Activated CD4-positive, alpha-beta T cell treated with anti-CD3 and anti-CD28 coated beads for 36 hours (primary cell): ENCODE data around the gene ATP10B. TPM values are rescaled to one million over a fixed set of nuclear protein-coding genes. Genes with fewer than 3 reads are reported as not detected.

ENCODE experiments used
- ATAC-seq: fragments of 200-7000 bp; cut with Tn5 transposase; one replicate; pipeline ENCODE4 v1.10.0; 2021; ENCODE audit warnings: mild to moderate bottlenecking, moderate library complexity
- CTCF ChIA-PET: fragments of 350-600 bp; sonication (Branson Sonifier 250); formaldehyde crosslinking; loops from one replicate; lab custom pipeline; 2021; ENCODE audit warnings: antibody characterized with exemption; lab: Charles Lee
- POLR2A ChIA-PET: fragments of 350-600 bp; sonication (Branson Sonifier 250); formaldehyde crosslinking; loops from one replicate; lab custom pipeline; 2021; ENCODE audit warnings: antibody characterized with exemption, inconsistent platforms; lab: Charles Lee
- DNase-seq: peaks from one replicate; pipeline ENCODE4 v3.0.0-alpha.2; 2020
- H3K27ac Mint-ChIP-seq: one replicate; pipeline ENCODE4 v1.8.0; 2021; ENCODE audit warnings: mixed read lengths
- H3K27me3 Mint-ChIP-seq: one replicate; pipeline ENCODE4 v1.8.0; 2021; ENCODE audit warnings: mixed read lengths
- H3K36me3 Mint-ChIP-seq: one replicate; pipeline ENCODE4 v1.8.0; 2021; ENCODE audit warnings: low read depth, mixed read lengths
- H3K4me1 Mint-ChIP-seq: one replicate; pipeline ENCODE4 v1.8.0; 2021; ENCODE audit warnings: mixed read lengths
- H3K4me3 Mint-ChIP-seq: one replicate; pipeline ENCODE4 v1.8.0; 2021; ENCODE audit warnings: mild to moderate bottlenecking, moderate library complexity, mixed read lengths
- H3K9me3 Mint-ChIP-seq: one replicate; pipeline ENCODE4 v1.8.0; 2021; ENCODE audit warnings: low read depth, mixed read lengths
- intact Hi-C, 2 experiments: fragments of 100-400 bp; cut with DNase I in 1 of 2; cut with micrococcal nuclease in 1 of 2; formaldehyde crosslinking; loops; one replicate each; pipeline versions ENCODE4 v1.14.2 to v1.15.1; 2022 to 2024; cut with DNase I, micrococcal nuclease
- total RNA-seq, 2 experiments: library from RNA; stranded (reverse); gene quantifications; one replicate each; pipeline ENCODE4 v1.2.3, GENCODE V29; 2021

The ATP10B gene
- total RNA-seq, 2 experiments from 2014 or later: not detected

DNA sequence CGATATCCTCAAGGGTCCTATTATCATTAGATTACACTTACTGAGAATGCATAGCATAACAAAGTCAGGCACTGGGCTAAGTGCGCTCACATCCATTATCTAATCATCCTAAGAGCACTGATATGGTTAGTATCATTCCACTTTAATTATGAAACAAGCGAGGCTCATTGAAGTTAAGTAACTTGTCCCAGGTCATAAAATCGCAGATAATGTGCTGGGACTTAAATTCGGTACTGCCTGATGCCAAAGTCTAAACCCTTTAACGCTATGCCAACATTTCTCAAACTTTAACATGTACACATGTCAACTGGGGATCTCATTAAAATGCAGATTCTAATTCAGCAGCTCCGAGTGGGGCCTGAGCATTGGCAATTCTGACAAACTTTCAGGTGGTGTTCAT, 225.7 kb downstream of the ATP10B start:
- no peak for DNase-seq
- no peaks in the 10 kb centered on the region for H3K9me3 Mint-ChIP-seq
- H3K27me3 Mint-ChIP-seq: peaks cover 21% of the 10 kb centered on the region
- H3K27ac Mint-ChIP-seq: no peak overlapping the region
- no peak for ATAC-seq
- CTCF ChIA-PET: no interaction called here
- POLR2A ChIA-PET: no interaction called here
- no peaks in the 10 kb centered on the region for H3K36me3 Mint-ChIP-seq
- no peak overlapping the region for H3K4me3 Mint-ChIP-seq
- no peaks in the 10 kb centered on the region for H3K4me1 Mint-ChIP-seq
- intact Hi-C loops: no loop called here

DNA sequence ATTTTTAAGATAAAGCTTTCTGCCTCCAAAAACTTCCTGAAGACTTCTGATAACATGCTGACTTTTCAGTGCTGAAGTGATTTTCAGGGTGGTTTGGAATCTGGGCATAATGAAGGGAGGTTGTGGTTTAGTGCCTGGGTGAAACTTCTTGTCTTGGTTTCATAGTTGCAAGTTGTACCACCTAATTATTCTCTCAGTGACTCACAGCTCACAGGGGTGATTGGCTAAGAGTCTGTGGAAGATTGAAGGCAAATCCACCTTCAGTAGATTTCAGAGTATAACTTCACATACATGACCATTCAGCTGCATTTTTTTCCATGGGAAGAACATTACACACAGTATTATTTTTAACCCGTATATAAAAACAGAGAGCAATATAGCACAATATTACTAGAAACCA, 230.5 kb downstream of the ATP10B start:
- no peaks in the 10 kb centered on the region for H3K4me1 Mint-ChIP-seq
- H3K27me3 Mint-ChIP-seq: peaks cover 14% of the 10 kb centered on the region
- no peak for DNase-seq
- no peak overlapping the region for H3K4me3 Mint-ChIP-seq
- CTCF ChIA-PET: interaction anchor here (0.6 kb wide), 2 partner anchors 44 to 656 kb away, joined by 3 read pairs; no protein-coding TSS in a partner anchor
- H3K9me3 Mint-ChIP-seq: no peaks in the 10 kb centered on the region
- POLR2A ChIA-PET: no interaction called here
- no peak overlapping the region for H3K27ac Mint-ChIP-seq
- H3K36me3 Mint-ChIP-seq: no peaks in the 10 kb centered on the region
- ATAC-seq: no peak
- intact Hi-C loops: no loop called here

DNA sequence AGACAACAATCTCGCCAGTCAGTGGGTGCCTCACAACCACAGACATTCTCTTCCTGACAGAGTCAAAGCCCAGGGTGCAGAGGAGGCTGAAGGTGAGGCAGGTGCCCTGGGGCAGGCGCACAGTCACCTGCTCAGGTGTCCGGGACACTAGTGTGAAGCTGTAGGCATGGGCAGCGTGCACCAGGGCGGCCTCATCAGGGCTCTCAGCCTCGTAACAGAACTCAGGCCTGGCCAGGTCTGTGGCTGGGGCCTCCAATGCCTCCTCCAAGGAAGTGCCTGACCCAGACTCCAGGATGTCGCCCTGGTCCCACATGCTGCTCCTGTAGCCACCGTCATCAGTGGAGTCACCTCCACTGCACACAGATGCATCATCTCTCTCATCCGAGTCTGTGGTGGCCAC, 231.6 kb downstream of the ATP10B start:
- Mint-ChIP-seq H3K36me3 (no peaks in the 10 kb centered on the region), H3K9me3 (no peaks in the 10 kb centered on the region), H3K4me3 (no peak overlapping the region), H3K4me1 (no peaks in the 10 kb centered on the region), H3K27ac (no peak overlapping the region), H3K27me3 (peaks cover 14% of the 10 kb centered on the region)
- ChIA-PET POLR2A (no interaction called here), CTCF (interaction anchor here (0.6 kb wide), 1 partner anchor 12 kb away, joined by 3 read pairs; no protein-coding TSS in a partner anchor)
- intact Hi-C loops: no loop called here
- DNase-seq (no peak), ATAC-seq (no peak)

DNA sequence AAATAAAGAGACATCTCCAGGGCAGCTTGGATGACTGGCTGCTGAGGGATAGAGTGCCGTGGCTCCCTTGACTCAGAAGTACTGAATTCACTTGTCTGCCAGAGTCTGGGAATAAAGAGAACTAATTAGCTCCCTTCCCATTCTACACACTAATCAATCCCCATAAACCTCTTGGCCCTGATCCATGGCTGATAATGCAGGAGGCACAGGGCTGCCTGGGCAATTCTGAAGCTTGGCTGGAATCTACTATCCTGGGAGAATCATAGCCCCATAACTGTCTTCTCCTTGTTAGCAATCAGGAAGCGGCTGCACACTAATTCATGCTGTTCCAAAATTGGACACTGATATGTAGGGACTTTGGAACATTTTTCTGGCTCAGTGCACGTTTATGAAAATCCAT, 232.6 kb downstream of the ATP10B start:
- H3K4me1 Mint-ChIP-seq: no peaks in the 10 kb centered on the region
- intact Hi-C loops: no loop called here
- ChIA-PET CTCF (no interaction called here), POLR2A (no interaction called here)
- H3K27ac Mint-ChIP-seq: no peak overlapping the region
- DNase-seq (no peak), ATAC-seq (no peak)
- H3K27me3 Mint-ChIP-seq: peaks cover 14% of the 10 kb centered on the region
- H3K4me3 Mint-ChIP-seq: no peak overlapping the region
- no peaks in the 10 kb centered on the region for H3K9me3 Mint-ChIP-seq
- no peaks in the 10 kb centered on the region for H3K36me3 Mint-ChIP-seq

DNA sequence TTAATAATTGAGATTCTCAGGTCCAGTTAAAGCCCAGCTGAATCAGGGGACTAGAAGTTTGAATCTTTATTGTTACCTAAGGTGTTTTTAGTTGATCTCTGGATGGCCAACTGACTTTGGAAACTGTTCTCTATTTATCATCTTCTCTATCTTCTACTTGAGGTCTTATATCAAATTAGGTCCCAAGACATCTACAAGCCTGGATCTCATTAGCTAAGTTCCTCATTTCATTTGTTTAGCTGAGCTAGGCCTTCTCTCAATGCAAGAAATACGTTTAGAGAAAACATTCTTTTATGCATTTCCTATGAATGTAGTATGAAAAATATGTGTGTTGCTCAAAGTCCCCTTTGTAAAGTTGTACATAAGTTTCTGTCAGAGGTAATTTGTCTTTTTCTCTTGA, 233.7 kb downstream of the ATP10B start:
- no peaks in the 10 kb centered on the region for H3K36me3 Mint-ChIP-seq
- H3K9me3 Mint-ChIP-seq: no peaks in the 10 kb centered on the region
- CTCF ChIA-PET: interaction anchor here (1.0 to 1.5 kb wide), 2 partner anchors 179 to 180 kb away, joined by 3 to 5 read pairs; no protein-coding TSS in a partner anchor
- H3K27me3 Mint-ChIP-seq: peaks cover 12% of the 10 kb centered on the region
- POLR2A ChIA-PET: no interaction called here
- ATAC-seq (no peak), DNase-seq (no peak)
- H3K4me1 Mint-ChIP-seq: no peaks in the 10 kb centered on the region
- no peak overlapping the region for H3K27ac Mint-ChIP-seq
- no peak overlapping the region for H3K4me3 Mint-ChIP-seq
- intact Hi-C loops: no loop called here

DNA sequence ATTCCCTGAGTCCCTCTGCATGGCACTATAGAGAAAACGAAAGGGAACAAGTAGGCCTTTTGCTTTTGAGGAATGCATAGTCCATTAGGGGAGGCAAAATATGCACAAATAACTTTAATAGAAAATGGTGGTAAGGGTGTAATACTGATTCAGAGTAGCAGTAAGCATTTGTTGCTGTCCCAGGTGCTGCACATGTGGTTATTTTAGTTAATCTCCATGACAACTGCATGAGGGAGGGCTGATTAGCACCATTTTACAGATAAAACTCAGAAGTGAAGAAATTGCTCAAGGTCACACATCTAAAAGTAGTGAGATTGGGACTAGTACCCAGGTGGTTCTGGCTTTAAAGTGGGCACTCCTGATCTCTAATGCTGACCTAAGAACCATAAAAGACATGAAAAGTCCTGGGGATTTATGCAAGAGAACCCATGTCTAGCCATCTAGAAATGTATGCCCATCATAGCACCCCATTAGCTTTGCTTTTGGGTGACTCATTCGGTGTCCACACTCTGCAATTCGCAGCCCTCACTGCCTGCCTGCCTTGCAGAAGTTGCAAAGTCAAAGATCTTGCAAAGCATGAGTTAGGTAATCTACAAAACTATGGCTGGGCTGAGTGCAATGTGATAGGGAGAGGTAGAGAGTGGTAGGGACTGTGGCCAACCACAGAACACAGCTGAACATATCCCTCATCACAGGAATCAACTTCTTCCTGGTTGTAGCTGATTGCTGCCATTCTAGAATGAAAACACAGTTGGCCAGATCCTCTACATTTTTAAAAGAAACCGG, 235.1 kb downstream of the ATP10B start:
- H3K9me3 Mint-ChIP-seq: no peaks in the 10 kb centered on the region
- H3K36me3 Mint-ChIP-seq: no peaks in the 10 kb centered on the region
- intact Hi-C loops: no loop called here
- H3K4me1 Mint-ChIP-seq: no peaks in the 10 kb centered on the region
- POLR2A ChIA-PET: no interaction called here
- DNase-seq: no peak
- ATAC-seq: no peak
- no peak overlapping the region for H3K4me3 Mint-ChIP-seq
- CTCF ChIA-PET: interaction anchor here (0.5 to 1.5 kb wide), 3 partner anchors 18 to 577 kb away, joined by 3 to 5 read pairs (median 3); no protein-coding TSS in a partner anchor
- H3K27me3 Mint-ChIP-seq: peaks cover 6% of the 10 kb centered on the region
- no peak overlapping the region for H3K27ac Mint-ChIP-seq

DNA sequence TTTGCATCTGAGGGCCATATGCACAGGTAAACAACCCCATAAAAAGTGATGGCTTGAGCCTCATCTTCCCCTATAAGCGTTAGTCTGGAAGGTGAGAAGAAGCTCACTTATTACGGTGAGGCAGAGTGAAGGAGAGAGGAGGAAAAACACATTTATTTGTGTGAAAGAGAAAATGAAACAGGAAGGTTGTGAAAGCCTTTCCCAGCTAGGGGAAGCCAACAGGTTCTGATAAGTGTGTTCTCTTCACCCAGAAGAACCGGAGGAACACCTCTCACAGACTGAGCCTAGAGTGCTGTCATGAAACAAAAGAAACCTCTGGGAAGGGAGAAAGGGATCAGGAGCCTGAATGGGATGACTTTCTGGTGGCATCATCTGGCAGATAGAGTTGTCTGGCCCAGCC, 237.9 kb downstream of the ATP10B start:
- no peaks in the 10 kb centered on the region for H3K36me3 Mint-ChIP-seq
- intact Hi-C loops: no loop called here
- no peak for ATAC-seq
- DNase-seq: no peak
- H3K27ac Mint-ChIP-seq: no peak overlapping the region
- no peak overlapping the region for H3K4me3 Mint-ChIP-seq
- no peaks in the 10 kb centered on the region for H3K9me3 Mint-ChIP-seq
- ChIA-PET POLR2A (no interaction called here), CTCF (no interaction called here)
- no peaks in the 10 kb centered on the region for H3K4me1 Mint-ChIP-seq
- H3K27me3 Mint-ChIP-seq: peaks cover 2% of the 10 kb centered on the region

DNA sequence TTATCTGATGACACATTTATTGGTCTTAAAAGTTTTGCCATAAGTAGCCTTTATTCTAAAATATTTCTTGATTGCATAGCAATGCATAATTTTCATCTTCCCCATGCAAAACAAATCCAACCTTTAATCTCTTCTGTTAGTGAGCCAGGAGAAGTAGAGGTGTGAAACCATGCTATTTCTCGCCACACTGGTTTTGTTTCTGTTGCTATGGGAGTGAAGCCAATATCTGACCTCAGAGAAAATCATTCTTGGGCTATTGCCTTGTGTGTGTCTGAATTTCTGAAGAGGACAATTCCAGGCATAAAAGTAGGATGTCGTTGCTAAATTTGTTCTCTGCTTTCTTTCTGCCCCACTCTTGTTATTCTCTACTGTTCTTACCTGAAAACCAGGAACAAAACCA, 246.7 kb downstream of the ATP10B start:
- Mint-ChIP-seq H3K27me3 (no peaks in the 10 kb centered on the region), H3K4me3 (no peak overlapping the region), H3K4me1 (no peaks in the 10 kb centered on the region), H3K9me3 (no peaks in the 10 kb centered on the region), H3K36me3 (no peaks in the 10 kb centered on the region), H3K27ac (no peak overlapping the region)
- intact Hi-C loops: no loop called here
- ATAC-seq: no peak
- POLR2A ChIA-PET: no interaction called here
- no peak for DNase-seq
- CTCF ChIA-PET: no interaction called here

DNA sequence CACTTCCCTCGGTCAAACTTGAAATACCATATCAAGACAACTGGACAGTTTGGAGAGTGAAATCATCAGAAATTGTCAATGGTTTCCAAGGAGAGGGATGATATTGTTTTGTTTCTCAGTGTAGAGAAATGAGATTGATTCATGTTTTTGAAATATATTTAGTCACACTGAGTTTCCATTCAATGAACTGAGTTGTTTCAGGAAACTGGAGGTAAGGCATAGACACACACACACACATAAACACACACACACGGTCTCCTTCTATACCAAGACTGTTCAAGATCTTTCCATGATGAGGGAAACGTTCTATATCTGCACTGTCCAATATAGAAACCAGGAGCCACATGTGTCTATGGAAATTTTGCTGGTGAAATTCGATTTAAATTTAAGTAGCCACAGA, 247.5 kb downstream of the ATP10B start:
- CTCF ChIA-PET: interaction anchor here (1.2 kb wide), 1 partner anchor 166 kb away, joined by 3 read pairs; no protein-coding TSS in a partner anchor
- intact Hi-C loops: no loop called here
- Mint-ChIP-seq H3K36me3 (no peaks in the 10 kb centered on the region), H3K9me3 (no peaks in the 10 kb centered on the region), H3K4me3 (no peak overlapping the region), H3K27me3 (no peaks in the 10 kb centered on the region), H3K4me1 (no peaks in the 10 kb centered on the region), H3K27ac (no peak overlapping the region)
- DNase-seq: no peak
- POLR2A ChIA-PET: no interaction called here
- peak; percentile 36 for ATAC-seq

DNA sequence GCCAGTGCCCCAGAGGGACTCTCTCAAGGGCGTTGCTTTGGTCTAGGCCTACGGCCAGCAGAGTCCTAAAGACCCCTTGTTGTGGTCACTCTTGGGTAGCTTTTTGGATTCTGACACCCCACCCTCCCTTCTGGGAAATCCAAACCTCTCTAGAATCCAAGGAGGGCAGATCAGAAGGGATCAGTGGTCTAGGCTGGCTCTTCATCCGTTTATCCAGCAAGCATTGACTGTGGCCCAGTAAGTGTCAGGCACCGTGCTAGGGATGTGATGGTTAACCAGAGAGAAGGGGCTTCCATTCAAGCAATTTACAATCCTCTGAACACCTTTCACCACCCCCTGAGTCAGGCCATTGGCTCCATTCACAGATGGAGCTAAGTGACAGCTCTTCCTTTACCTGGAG, 249.3 kb downstream of the ATP10B start:
- Mint-ChIP-seq H3K9me3 (no peaks in the 10 kb centered on the region), H3K4me1 (no peaks in the 10 kb centered on the region), H3K36me3 (no peaks in the 10 kb centered on the region), H3K27me3 (no peaks in the 10 kb centered on the region), H3K4me3 (no peak overlapping the region), H3K27ac (no peak overlapping the region)
- ATAC-seq (no peak), DNase-seq (no peak)
- ChIA-PET CTCF (interaction anchor here (0.6 to 1.2 kb wide), 2 partner anchors 15 to 46 kb away, joined by 3 read pairs; no protein-coding TSS in a partner anchor), POLR2A (no interaction called here)
- intact Hi-C loops: no loop called here

DNA sequence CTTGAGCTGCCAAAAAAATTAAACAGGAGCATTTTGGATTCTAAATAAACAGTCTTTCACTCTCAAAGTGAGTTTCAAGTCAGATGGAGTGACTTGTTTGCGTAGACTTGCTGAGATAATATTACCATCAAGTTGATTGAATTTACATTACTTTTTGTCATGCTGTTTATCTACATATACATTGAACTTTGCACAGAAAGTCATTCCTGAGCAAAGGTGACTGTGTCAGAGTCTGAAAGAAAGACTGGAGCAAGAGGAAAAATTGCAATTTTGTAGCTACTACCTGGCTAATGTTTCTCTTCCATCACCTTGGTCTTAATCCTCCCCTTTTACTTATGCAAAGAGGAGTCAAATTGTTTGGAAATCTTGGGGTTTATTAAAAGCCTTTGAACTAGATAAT, 251.0 kb downstream of the ATP10B start:
- Mint-ChIP-seq H3K27ac (no peak overlapping the region), H3K9me3 (no peaks in the 10 kb centered on the region), H3K4me1 (no peaks in the 10 kb centered on the region), H3K4me3 (no peak overlapping the region), H3K27me3 (no peaks in the 10 kb centered on the region), H3K36me3 (no peaks in the 10 kb centered on the region)
- no peak for DNase-seq
- ChIA-PET CTCF (interaction anchor here (0.7 to 1.0 kb wide), 2 partner anchors 14 to 16 kb away, joined by 3 read pairs; no protein-coding TSS in a partner anchor), POLR2A (no interaction called here)
- ATAC-seq: no peak
- intact Hi-C loops: no loop called here

DNA sequence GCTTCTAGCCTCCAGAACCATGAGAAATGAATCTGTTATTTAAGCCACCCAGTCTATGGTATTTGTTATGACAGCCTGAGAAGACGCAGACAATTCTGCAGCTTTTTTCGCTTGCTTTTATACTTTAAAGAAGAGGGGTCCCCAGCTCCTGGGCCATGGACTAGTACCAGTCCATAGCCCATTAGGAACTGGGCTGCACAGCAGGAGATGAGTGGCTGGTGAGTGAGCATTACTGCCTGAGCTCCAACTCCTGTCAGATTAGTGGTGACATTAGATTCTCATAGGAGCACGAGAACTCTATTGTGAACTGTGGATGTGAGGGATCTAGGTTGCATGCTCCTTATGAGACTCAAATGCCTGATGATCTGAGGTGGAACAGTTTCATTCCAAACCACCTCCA, 278.7 kb downstream of the ATP10B start:
- DNase-seq: no peak
- Mint-ChIP-seq H3K27me3 (peaks cover 2% of the 10 kb centered on the region), H3K9me3 (no peaks in the 10 kb centered on the region), H3K27ac (no peak overlapping the region), H3K4me1 (no peaks in the 10 kb centered on the region), H3K36me3 (no peaks in the 10 kb centered on the region), H3K4me3 (no peak overlapping the region)
- ChIA-PET CTCF (interaction anchor here (0.8 to 1.2 kb wide), 4 partner anchors 11 to 34 kb away, joined by 3 to 4 read pairs (median 3); no protein-coding TSS in a partner anchor), POLR2A (no interaction called here)
- intact Hi-C loops: no loop called here
- ATAC-seq: no peak
